SK-N-SH treated with all-trans-retinoic acid at 6 μM for 48 hours (cell line): Measurements from ENCODE around the gene FAM184B.

Source experiments
- BACH2 ChIP-seq: fragments of 250-450 bp; sonication (Bioruptor Pico); IDR thresholded peaks from 2 replicates; pipeline ENCODE4 v1.9.0; 2021; ENCODE audit warnings: mild to moderate bottlenecking, borderline replicate concordance
- CSDC2 ChIP-seq: fragments of 250-450 bp; sonication (Bioruptor Pico); IDR thresholded peaks from 2 replicates; pipeline ENCODE4 v1.5.0; 2020; ENCODE audit warnings: mild to moderate bottlenecking, moderate library complexity
- ESRRG ChIP-seq: fragments of 250-450 bp; sonication (Bioruptor Pico); IDR thresholded peaks from 2 replicates; pipeline ENCODE4 v1.6.1; 2021; ENCODE audit warnings: mild to moderate bottlenecking
- ISL1 ChIP-seq: fragments of 250-450 bp; sonication (Bioruptor Pico); IDR thresholded peaks from 2 replicates; pipeline ENCODE4 v2.1.2; 2022; ENCODE audit warnings: mild to moderate bottlenecking, moderate library complexity
- PPARA ChIP-seq: fragments of 250-450 bp; sonication (Bioruptor Pico); IDR thresholded peaks from 2 replicates; pipeline ENCODE4 v1.5.0; 2020; ENCODE audit warnings: mild to moderate bottlenecking, borderline replicate concordance
- RARB ChIP-seq: fragments of 250-450 bp; sonication (Bioruptor Pico); IDR thresholded peaks from 2 replicates; pipeline ENCODE4 v1.8.0; 2021; ENCODE audit warnings: mild to moderate bottlenecking, moderate library complexity
- ZFP3 ChIP-seq: fragments of 250-450 bp; sonication (Bioruptor Pico); IDR thresholded peaks from 2 replicates; pipeline ENCODE4 v1.5.0; 2020; ENCODE audit warnings: mild to moderate bottlenecking, moderate library complexity
- ZFP30 ChIP-seq: fragments of 450-650 bp; formaldehyde crosslinking; IDR thresholded peaks from 2 replicates; pipeline ENCODE4 v1.5.0; 2022; ENCODE audit warnings: mild to moderate bottlenecking, moderate library complexity
- TF ChIP-seq, protein P1 (sequence below): fragments of 250-450 bp; sonication (Bioruptor Pico); IDR thresholded peaks from 2 replicates; pipeline ENCODE4 v1.8.0; 2020; ENCODE audit warnings: mild to moderate bottlenecking, moderate library complexity, borderline replicate concordance
- TF ChIP-seq, protein P2 (sequence below): fragments of 250-450 bp; sonication (Bioruptor Pico); IDR thresholded peaks from 2 replicates; pipeline ENCODE4 v1.5.1; 2020; ENCODE audit warnings: low read depth, mild to moderate bottlenecking, moderate library complexity
- TF ChIP-seq, protein P3 (sequence below): fragments of 250-450 bp; sonication (Bioruptor Pico); IDR thresholded peaks from 2 replicates; pipeline ENCODE4 v1.8.0; 2021; ENCODE audit warnings: low read depth, mild to moderate bottlenecking, moderate library complexity, borderline replicate concordance

DNA sequence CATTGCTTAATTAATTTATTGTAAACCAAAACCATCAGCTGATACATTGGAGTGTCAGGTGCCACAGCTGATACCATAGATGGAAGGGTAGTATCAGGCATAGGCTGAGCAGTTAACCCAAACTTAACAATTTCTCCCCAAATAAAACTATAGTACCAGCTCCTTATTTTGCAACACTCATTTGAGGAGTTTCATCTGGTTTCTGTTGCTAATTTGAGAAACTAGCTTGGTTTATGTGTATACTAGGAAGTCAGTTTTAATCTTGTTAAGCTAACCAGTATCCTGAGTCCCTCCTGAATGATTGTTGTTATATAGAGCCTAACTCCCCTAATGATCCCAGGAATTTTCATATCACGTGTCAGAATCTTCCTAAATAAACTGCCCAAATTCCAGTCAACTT lies 16.4 kb upstream of the FAM184B start:
- TF ChIP-seq, protein P1, sequence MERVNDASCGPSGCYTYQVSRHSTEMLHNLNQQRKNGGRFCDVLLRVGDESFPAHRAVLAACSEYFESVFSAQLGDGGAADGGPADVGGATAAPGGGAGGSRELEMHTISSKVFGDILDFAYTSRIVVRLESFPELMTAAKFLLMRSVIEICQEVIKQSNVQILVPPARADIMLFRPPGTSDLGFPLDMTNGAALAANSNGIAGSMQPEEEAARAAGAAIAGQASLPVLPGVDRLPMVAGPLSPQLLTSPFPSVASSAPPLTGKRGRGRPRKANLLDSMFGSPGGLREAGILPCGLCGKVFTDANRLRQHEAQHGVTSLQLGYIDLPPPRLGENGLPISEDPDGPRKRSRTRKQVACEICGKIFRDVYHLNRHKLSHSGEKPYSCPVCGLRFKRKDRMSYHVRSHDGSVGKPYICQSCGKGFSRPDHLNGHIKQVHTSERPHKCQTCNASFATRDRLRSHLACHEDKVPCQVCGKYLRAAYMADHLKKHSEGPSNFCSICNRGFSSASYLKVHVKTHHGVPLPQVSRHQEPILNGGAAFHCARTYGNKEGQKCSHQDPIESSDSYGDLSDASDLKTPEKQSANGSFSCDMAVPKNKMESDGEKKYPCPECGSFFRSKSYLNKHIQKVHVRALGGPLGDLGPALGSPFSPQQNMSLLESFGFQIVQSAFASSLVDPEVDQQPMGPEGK (CRISPR knock-in tag), result no peak
- TF ChIP-seq CSDC2 (no peak), ISL1 (CRISPR knock-in tag) (no peak), ESRRG (CRISPR knock-in tag) (no peak), BACH2 (CRISPR knock-in tag) (no peak), ZFP3 (no peak), RARB (no peak), ZFP30 (CRISPR knock-in tag) (no peak), PPARA (CRISPR knock-in tag) (no peak)
- TF ChIP-seq, protein P2, sequence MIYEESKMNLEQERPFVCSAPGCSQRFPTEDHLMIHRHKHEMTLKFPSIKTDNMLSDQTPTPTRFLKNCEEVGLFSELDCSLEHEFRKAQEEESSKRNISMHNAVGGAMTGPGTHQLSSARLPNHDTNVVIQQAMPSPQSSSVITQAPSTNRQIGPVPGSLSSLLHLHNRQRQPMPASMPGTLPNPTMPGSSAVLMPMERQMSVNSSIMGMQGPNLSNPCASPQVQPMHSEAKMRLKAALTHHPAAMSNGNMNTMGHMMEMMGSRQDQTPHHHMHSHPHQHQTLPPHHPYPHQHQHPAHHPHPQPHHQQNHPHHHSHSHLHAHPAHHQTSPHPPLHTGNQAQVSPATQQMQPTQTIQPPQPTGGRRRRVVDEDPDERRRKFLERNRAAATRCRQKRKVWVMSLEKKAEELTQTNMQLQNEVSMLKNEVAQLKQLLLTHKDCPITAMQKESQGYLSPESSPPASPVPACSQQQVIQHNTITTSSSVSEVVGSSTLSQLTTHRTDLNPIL (CRISPR knock-in tag), result no peak
- TF ChIP-seq, protein P3, sequence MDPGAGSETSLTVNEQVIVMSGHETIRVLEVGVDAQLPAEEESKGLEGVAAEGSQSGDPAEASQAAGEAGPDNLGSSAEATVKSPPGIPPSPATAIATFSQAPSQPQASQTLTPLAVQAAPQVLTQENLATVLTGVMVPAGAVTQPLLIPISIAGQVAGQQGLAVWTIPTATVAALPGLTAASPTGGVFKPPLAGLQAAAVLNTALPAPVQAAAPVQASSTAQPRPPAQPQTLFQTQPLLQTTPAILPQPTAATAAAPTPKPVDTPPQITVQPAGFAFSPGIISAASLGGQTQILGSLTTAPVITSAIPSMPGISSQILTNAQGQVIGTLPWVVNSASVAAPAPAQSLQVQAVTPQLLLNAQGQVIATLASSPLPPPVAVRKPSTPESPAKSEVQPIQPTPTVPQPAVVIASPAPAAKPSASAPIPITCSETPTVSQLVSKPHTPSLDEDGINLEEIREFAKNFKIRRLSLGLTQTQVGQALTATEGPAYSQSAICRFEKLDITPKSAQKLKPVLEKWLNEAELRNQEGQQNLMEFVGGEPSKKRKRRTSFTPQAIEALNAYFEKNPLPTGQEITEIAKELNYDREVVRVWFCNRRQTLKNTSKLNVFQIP, result no peak
